ENCODE measurements around the gene SPTBN1. TPM values are rescaled to one million over a fixed set of nuclear protein-coding genes. Genes with fewer than 3 reads are reported as not detected.
A peak's percentile ranks its signal among the peaks of the same experiment; 100 is the strongest.

The SPTBN1 gene
- total and polyA plus RNA-seq, 2 experiments from 2014 or later: 58.1 to 204 TPM

GRCh38 chr2:54408288-54408687 is 47.8 kb upstream of the SPTBN1 start:
- no peaks in the 10 kb centered on the region for H3K79me2 ChIP-seq (replicated peaks; ENCODE audit: insufficient read depth)
- no peak overlapping the region for H3K4me3 Mint-ChIP-seq
- no peak overlapping the region for H3K27ac Mint-ChIP-seq
- H3K4me1 ChIP-seq (ENCODE audit: insufficient read depth): no peaks in the 10 kb centered on the region; the same call in 1 of the 2 replicates
- no peak for DNase-seq (ENCODE audit: low spot score)
- H3K27ac ChIP-seq (ENCODE audit: low read depth): no peak overlapping the region
- no peak overlapping the region for H3K4me2 ChIP-seq
- H3F3A ChIP-seq (replicated peaks; ENCODE audit: low read depth): no peaks in the 10 kb centered on the region
- H3K27me3 Mint-ChIP-seq (ENCODE audit: insufficient read depth, low read depth, poor library complexity): peaks cover 2% of the 10 kb centered on the region
- ATAC-seq: no peak
- no peaks in the 10 kb centered on the region for H3K9me3 Mint-ChIP-seq
- 0 out of 2 replicates have a peak, but pooled peaks cover 3% of the 10 kb centered on the region for H4K20me1 ChIP-seq (replicated peaks; ENCODE audit: insufficient read depth)
- no peaks in the 10 kb centered on the region for H3K27me3 ChIP-seq (ENCODE audit: insufficient read depth)
- H3K36me3 Mint-ChIP-seq (ENCODE audit: low read depth): no peaks in the 10 kb centered on the region
- no peaks in the 10 kb centered on the region for H3K9me2 ChIP-seq (ENCODE audit: insufficient read depth)
- TF ChIP-seq NANOG (IDR thresholded peaks at IDR 0.05; ENCODE audit: borderline replicate concordance) (no peak), CREB1 (CRISPR knock-in tag; IDR thresholded peaks at IDR 0.05; ENCODE audit: low read depth) (no peak), JUNB (IDR thresholded peaks at IDR 0.05; ENCODE audit: unreplicated experiment) (no peak), POLR2AphosphoS5 (IDR thresholded peaks at IDR 0.05; ENCODE audit: low read depth) (no peak), CTCF (conservative IDR thresholded peaks at IDR 0.05; ENCODE audit: low read depth in 2 of 2) (no peak), EZH2 (IDR thresholded peaks at IDR 0.05; ENCODE audit: low read depth, unreplicated experiment) (no peak), EZH2phosphoT487 (IDR thresholded peaks at IDR 0.05; ENCODE audit: unreplicated experiment) (no peak)
- no peak overlapping the region for H3K4me3 ChIP-seq
- no peaks in the 10 kb centered on the region; the same call in 2 of the 3 replicates for H3K4me1 Mint-ChIP-seq
- peak overlapping the region; percentile 63; the same call in 1 of the 2 replicates for H2AFZ ChIP-seq
- no peaks in the 10 kb centered on the region for H3K36me3 ChIP-seq (ENCODE audit: insufficient read depth)

GRCh38 chr2:54409752-54410151 is 46.4 kb upstream of the SPTBN1 start:
- ATAC-seq: peak; percentile 61
- no peaks in the 10 kb centered on the region for H3K9me2 ChIP-seq (ENCODE audit: insufficient read depth)
- no peaks in the 10 kb centered on the region for H3F3A ChIP-seq (replicated peaks; ENCODE audit: low read depth)
- H3K27ac ChIP-seq (ENCODE audit: low read depth): no peak overlapping the region
- peak; percentile 52 for DNase-seq (ENCODE audit: low spot score)
- Mint-ChIP-seq H3K27me3 (ENCODE audit: insufficient read depth, low read depth, poor library complexity) (peaks cover 2% of the 10 kb centered on the region), H3K4me3 (no peak overlapping the region), H3K9me3 (no peaks in the 10 kb centered on the region), H3K36me3 (ENCODE audit: low read depth) (no peaks in the 10 kb centered on the region), H3K4me1 (no peaks in the 10 kb centered on the region; the same call in 2 of the 3 replicates), H3K27ac (no peak overlapping the region)
- H3K27me3 ChIP-seq (ENCODE audit: insufficient read depth): no peaks in the 10 kb centered on the region
- H3K4me3 ChIP-seq: no peak overlapping the region
- no peaks in the 10 kb centered on the region for H3K36me3 ChIP-seq (ENCODE audit: insufficient read depth)
- H4K20me1 ChIP-seq (replicated peaks; ENCODE audit: insufficient read depth): no peaks in the 10 kb centered on the region
- H3K4me2 ChIP-seq: no peak overlapping the region
- H3K79me2 ChIP-seq (replicated peaks; ENCODE audit: insufficient read depth): no peaks in the 10 kb centered on the region
- no peaks in the 10 kb centered on the region; the same call in 1 of the 2 replicates for H3K4me1 ChIP-seq (ENCODE audit: insufficient read depth)
- H2AFZ ChIP-seq: no peak overlapping the region
- no peak for TF ChIP-seq CTCF (conservative IDR thresholded peaks at IDR 0.05; ENCODE audit: low read depth in 2 of 2)
- TF ChIP-seq ZNF331 (CRISPR knock-in tag; IDR thresholded peaks at IDR 0.05; ENCODE audit: low read depth): no peak
- TF ChIP-seq POLR2AphosphoS5 (IDR thresholded peaks at IDR 0.05; ENCODE audit: low read depth): no peak
- TF ChIP-seq ETS1 (IDR thresholded peaks at IDR 0.05): no peak
- no peak for TF ChIP-seq REST (IDR thresholded peaks at IDR 0.05; ENCODE audit: unreplicated experiment)
- TF ChIP-seq STAT1 (IDR thresholded peaks at IDR 0.05; ENCODE audit: unreplicated experiment): no peak
- TF ChIP-seq NANOG (IDR thresholded peaks at IDR 0.05; ENCODE audit: borderline replicate concordance): no peak
- no peak for TF ChIP-seq CREB1 (CRISPR knock-in tag; IDR thresholded peaks at IDR 0.05; ENCODE audit: low read depth)
- TF ChIP-seq ZNF114 (CRISPR knock-in tag; IDR thresholded peaks at IDR 0.05): no peak
- no peak for TF ChIP-seq JUNB (IDR thresholded peaks at IDR 0.05; ENCODE audit: unreplicated experiment)

Measured in GM23338 (cell line).